WTC11 (cell line): ENCODE measurements around the gene WDPCP. TPM values are rescaled to one million over a fixed set of nuclear protein-coding genes. Genes with fewer than 3 reads are reported as not detected.

Experiments
- ATAC-seq: fragments of 200-7000 bp; cut with Tn5 transposase; 2 replicates; pipeline ENCODE4 v1.10.0; 2021; ENCODE audit warnings: mild to moderate bottlenecking, moderate library complexity
- CTCF ChIA-PET: fragments of 300-600 bp; sonication (Branson Sonifier 250); formaldehyde crosslinking; loops from one replicate; lab custom pipeline; 2021; ENCODE audit warnings: antibody characterized with exemption; lab: Charles Lee
- POLR2A ChIA-PET: fragments of 350-600 bp; sonication (Branson Sonifier 250); formaldehyde crosslinking; loops from one replicate; lab custom pipeline; 2021; ENCODE audit warnings: antibody characterized with exemption; lab: Charles Lee
- DNase-seq: peaks from one replicate; pipeline ENCODE4 v3.0.0; 2021; ENCODE audit warnings: low spot score
- H3K27ac Mint-ChIP-seq: 2 replicates; pipeline ENCODE4 v1.8.0; 2021; ENCODE audit warnings: mixed read lengths
- H3K27me3 Mint-ChIP-seq: 2 replicates; pipeline ENCODE4 v1.8.0; 2021; ENCODE audit warnings: low read depth, mild to moderate bottlenecking, moderate library complexity, mixed read lengths
- H3K36me3 Mint-ChIP-seq: 2 replicates; pipeline ENCODE4 v1.8.0; 2021; ENCODE audit warnings: mixed read lengths
- H3K4me1 Mint-ChIP-seq: 2 replicates; pipeline ENCODE4 v1.8.0; 2022; ENCODE audit warnings: mixed read lengths
- H3K4me3 Mint-ChIP-seq: 2 replicates; pipeline ENCODE4 v1.8.0; 2021; ENCODE audit warnings: mild to moderate bottlenecking, moderate library complexity, mixed read lengths
- H3K9me3 Mint-ChIP-seq: 2 replicates; pipeline ENCODE4 v1.8.0; 2021; ENCODE audit warnings: mixed read lengths
- AFF4 ChIP-seq: sonication (generic); formaldehyde crosslinking; IDR thresholded peaks from 2 replicates; pipeline ENCODE4 v1.8.1; 2023; ENCODE audit warnings: mild to moderate bottlenecking, missing genetic modification reagents, borderline replicate concordance
- ATF3 ChIP-seq: sonication (generic); formaldehyde crosslinking; conservative IDR thresholded peaks from 2 replicates; pipeline ENCODE4 v1.8.1; 2022; ENCODE audit warnings: mild to moderate bottlenecking, missing genetic modification reagents
- CREM ChIP-seq: sonication (generic); formaldehyde crosslinking; IDR thresholded peaks from 2 replicates; pipeline ENCODE4 v1.8.1; 2022; ENCODE audit warnings: mild to moderate bottlenecking, missing genetic modification reagents, moderate library complexity
- CTCF ChIP-seq: fragments of 200-600 bp; IDR thresholded peaks from 2 replicates; pipeline ENCODE4 v1.8.0; 2022; ENCODE audit warnings: antibody characterized with exemption
- E2F4 ChIP-seq: sonication (generic); formaldehyde crosslinking; IDR thresholded peaks from 2 replicates; pipeline ENCODE4 v1.8.1; 2022; ENCODE audit warnings: low read depth, mild to moderate bottlenecking, moderate library complexity, missing genetic modification reagents, borderline replicate concordance
- ERG ChIP-seq: fragments of 250-450 bp; sonication (Bioruptor Pico); IDR thresholded peaks from 2 replicates; pipeline ENCODE4 v1.8.0; 2021; ENCODE audit warnings: mild to moderate bottlenecking
- ESRRA ChIP-seq: sonication (generic); formaldehyde crosslinking; IDR thresholded peaks from 2 replicates; pipeline ENCODE4 v1.8.1; 2022; ENCODE audit warnings: mild to moderate bottlenecking, missing genetic modification reagents, borderline replicate concordance
- HMGXB4 ChIP-seq: sonication (generic); formaldehyde crosslinking; IDR thresholded peaks from 2 replicates; pipeline ENCODE4 v1.8.1; 2023; ENCODE audit warnings: mild to moderate bottlenecking, moderate library complexity, missing genetic modification reagents
- IRF2 ChIP-seq: sonication (generic); formaldehyde crosslinking; IDR thresholded peaks from 2 replicates; pipeline ENCODE4 v1.8.0; 2022; ENCODE audit warnings: low read depth, missing genetic modification reagents, borderline replicate concordance
- NFE2L1 ChIP-seq: sonication (generic); formaldehyde crosslinking; IDR thresholded peaks from 2 replicates; pipeline ENCODE4 v1.8.1; 2023; ENCODE audit warnings: missing genetic modification reagents
- NR2C2 ChIP-seq: sonication (generic); formaldehyde crosslinking; IDR thresholded peaks from 2 replicates; pipeline ENCODE4 v1.8.0; 2022; ENCODE audit warnings: mild to moderate bottlenecking, missing genetic modification reagents
- OVOL2 ChIP-seq: fragments of 250-450 bp; sonication (Bioruptor Pico); IDR thresholded peaks from 2 replicates; pipeline ENCODE4 v1.9.0; 2021; ENCODE audit warnings: mild to moderate bottlenecking, borderline replicate concordance
- PRDM15 ChIP-seq: sonication (generic); formaldehyde crosslinking; IDR thresholded peaks from 2 replicates; pipeline ENCODE4 v1.8.0; 2022; ENCODE audit warnings: missing genetic modification reagents
- PRRX2 ChIP-seq: fragments of 250-450 bp; sonication (Bioruptor Pico); IDR thresholded peaks from 2 replicates; pipeline ENCODE4 v1.8.0; 2021; ENCODE audit warnings: mild to moderate bottlenecking
- SOX15 ChIP-seq: fragments of 250-450 bp; sonication (Bioruptor Pico); IDR thresholded peaks from 2 replicates; pipeline ENCODE4 v1.9.0; 2021; ENCODE audit warnings: mild to moderate bottlenecking
- ZBTB21 ChIP-seq: sonication (generic); formaldehyde crosslinking; IDR thresholded peaks from 2 replicates; pipeline ENCODE4 v1.8.1; 2023; ENCODE audit warnings: mild to moderate bottlenecking, missing genetic modification reagents, borderline replicate concordance
- ZNF396 ChIP-seq: fragments of 250-450 bp; sonication (Bioruptor Pico); IDR thresholded peaks from 2 replicates; pipeline ENCODE4 v1.8.0; 2021; ENCODE audit warnings: mild to moderate bottlenecking, moderate library complexity, borderline replicate concordance
- total RNA-seq: library from RNA; stranded (reverse); gene quantifications from 3 replicates; pipeline ENCODE4 v1.2.3, GENCODE V29; 2021

The WDPCP gene
- total RNA-seq, 1 experiment from 2014 or later = 10.9 TPM

GRCh38 chr2:63422556-63422955 is 165.7 kb downstream of the WDPCP start (continued):
- TF ChIP-seq PRRX2 = no peak
- no peak for TF ChIP-seq ESRRA
- no peak for TF ChIP-seq ZBTB21 (CRISPR knock-in tag)
- TF ChIP-seq OVOL2 = no peak
- TF ChIP-seq SOX15 (CRISPR knock-in tag) = no peak
- TF ChIP-seq, all 79 proteins: peak for 0

GRCh38 chr2:63408530-63408929 is 179.7 kb downstream of the WDPCP start:
- peaks cover 8% of the 10 kb centered on the region for H3K4me1 Mint-ChIP-seq
- H3K9me3 Mint-ChIP-seq = peaks cover 5% of the 10 kb centered on the region
- H3K27me3 Mint-ChIP-seq = no peaks in the 10 kb centered on the region
- ATAC-seq = no peak
- no peak overlapping the region for H3K4me3 Mint-ChIP-seq
- CTCF ChIA-PET = interaction anchor here (2.4 kb wide), 1 partner anchor 16 kb away, joined by 10 read pairs; no protein-coding TSS in a partner anchor
- DNase-seq = no peak
- H3K36me3 Mint-ChIP-seq = peaks cover 10% of the 10 kb centered on the region
- POLR2A ChIA-PET = interaction anchor here (0.6 kb wide), 1 partner anchor 629 kb away, joined by 3 read pairs; no protein-coding TSS in a partner anchor
- 0 out of 2 replicates have a peak, but pooled peaks have one; percentile 48 for TF ChIP-seq NFE2L1 (CRISPR knock-in tag)
- TF ChIP-seq IRF2 (CRISPR knock-in tag) = no peak
- no peak overlapping the region for H3K27ac Mint-ChIP-seq

GRCh38 chr2:63406641-63407040 is 181.6 kb downstream of the WDPCP start:
- POLR2A ChIA-PET = interaction anchor here (0.6 kb wide), 1 partner anchor 35 kb away, joined by 4 read pairs; no protein-coding TSS in a partner anchor
- DNase-seq (no peak), ATAC-seq (no peak)
- TF ChIP-seq AFF4 (CRISPR knock-in tag) = no peak
- no peak for TF ChIP-seq ERG (CRISPR knock-in tag)
- no peak for TF ChIP-seq HMGXB4 (CRISPR knock-in tag)
- no peak for TF ChIP-seq NR2C2 (CRISPR knock-in tag)
- no peak for TF ChIP-seq ZNF396 (CRISPR knock-in tag)
- TF ChIP-seq CREM (CRISPR knock-in tag) = no peak
- no peak for TF ChIP-seq ATF3 (CRISPR knock-in tag)
- H3K36me3 Mint-ChIP-seq = peaks cover 21% of the 10 kb centered on the region
- H3K27ac Mint-ChIP-seq = no peak overlapping the region
- no peaks in the 10 kb centered on the region for H3K27me3 Mint-ChIP-seq
- peaks cover 16% of the 10 kb centered on the region for H3K9me3 Mint-ChIP-seq
- peaks cover 8% of the 10 kb centered on the region for H3K4me1 Mint-ChIP-seq
- no peak overlapping the region for H3K4me3 Mint-ChIP-seq
- CTCF ChIA-PET = no interaction called here

GRCh38 chr2:63403820-63404219 is 184.5 kb downstream of the WDPCP start:
- Mint-ChIP-seq H3K27me3 (no peaks in the 10 kb centered on the region), H3K4me1 (peaks cover 14% of the 10 kb centered on the region), H3K27ac (no peak overlapping the region), H3K9me3 (peaks cover 16% of the 10 kb centered on the region), H3K36me3 (peaks cover 21% of the 10 kb centered on the region), H3K4me3 (no peak overlapping the region)
- ChIA-PET POLR2A (no interaction called here), CTCF (no interaction called here)
- no peak for ATAC-seq
- DNase-seq = no peak
- no peak for TF ChIP-seq PRDM15 (CRISPR knock-in tag)
- no peak for TF ChIP-seq E2F4 (CRISPR knock-in tag)
- no peak for TF ChIP-seq CTCF
